ENCODE results near the gene RPS19BP1. TPM values are rescaled to one million over a fixed set of nuclear protein-coding genes. Genes with fewer than 3 reads are reported as not detected.
A peak's percentile ranks its signal among the peaks of the same experiment; 100 is the strongest.
"Not testable (repeated sequence)": the region's sequence is repeated elsewhere in the genome, so short reads cannot be mapped to it uniquely, and the experiment has no call there.

The RPS19BP1 gene
- total RNA-seq, 1 experiment from 2014 or later: 195 TPM

GRCh38 chr22:39534092-39534506 is 1.6 kb upstream of the RPS19BP1 start:
- peak; percentile 49 for DNase-seq (ENCODE audit: low spot score)
- in situ Hi-C loops (cut with HindIII; ENCODE audit: low sequenced_read_pairs): no loop called here

- peak; percentile 59 for DNase-seq (ENCODE audit: low spot score)
- in situ Hi-C loops (cut with HindIII; ENCODE audit: low sequenced_read_pairs): no loop called here
Observed at GRCh38 chr22:39530692-39531331, 1.7 kb downstream of the RPS19BP1 start.

- in situ Hi-C loops (cut with HindIII; ENCODE audit: low sequenced_read_pairs): no loop called here
- no peak for DNase-seq (ENCODE audit: low spot score)
Observed at GRCh38 chr22:39530116-39530515, 2.4 kb downstream of the RPS19BP1 start.

- no peak for DNase-seq (ENCODE audit: low spot score)
- in situ Hi-C loops (cut with HindIII; ENCODE audit: low sequenced_read_pairs): no loop called here
Observed at GRCh38 chr22:39529487-39529851, 3.1 kb downstream of the RPS19BP1 start.

GRCh38 chr22:39528681-39529486 is 3.7 kb downstream of the RPS19BP1 start:
- in situ Hi-C loops (cut with HindIII; ENCODE audit: low sequenced_read_pairs): no loop called here
- DNase-seq (ENCODE audit: low spot score): peak; percentile 93

- peak; percentile 38 for DNase-seq (ENCODE audit: low spot score)
- in situ Hi-C loops (cut with HindIII; ENCODE audit: low sequenced_read_pairs): no loop called here
Observed at GRCh38 chr22:39528080-39528661, 4.4 kb downstream of the RPS19BP1 start.

GRCh38 chr22:39527481-39527961 is 5.0 kb downstream of the RPS19BP1 start:
- in situ Hi-C loops (cut with HindIII; ENCODE audit: low sequenced_read_pairs): no loop called here

GRCh38 chr22:39526736-39527171 is 5.8 kb downstream of the RPS19BP1 start:
- in situ Hi-C loops (cut with HindIII; ENCODE audit: low sequenced_read_pairs): no loop called here
- DNase-seq (ENCODE audit: low spot score): no peak

More at GRCh38 chr22:39527481-39527961, 5.0 kb downstream of the RPS19BP1 start:
- peak; percentile 68 for DNase-seq (ENCODE audit: low spot score)

- in situ Hi-C loops (cut with HindIII; ENCODE audit: low sequenced_read_pairs): no loop called here
- no peak for DNase-seq (ENCODE audit: low spot score)
Observed at GRCh38 chr22:39525658-39525975, 6.9 kb downstream of the RPS19BP1 start.

- DNase-seq (ENCODE audit: low spot score): peak; percentile 47
- in situ Hi-C loops (cut with HindIII; ENCODE audit: low sequenced_read_pairs): no loop called here
Observed at GRCh38 chr22:39524753-39525657, 7.5 kb downstream of the RPS19BP1 start.

GRCh38 chr22:39524089-39524752 is 8.3 kb downstream of the RPS19BP1 start:
- in situ Hi-C loops (cut with HindIII; ENCODE audit: low sequenced_read_pairs): no loop called here
- DNase-seq (ENCODE audit: low spot score): peak; percentile 33

GRCh38 chr22:39522567-39523300 is 9.8 kb downstream of the RPS19BP1 start:
- in situ Hi-C loops (cut with HindIII; ENCODE audit: low sequenced_read_pairs): no loop called here

GRCh38 chr22:39522091-39522490 is 10.5 kb downstream of the RPS19BP1 start:
- in situ Hi-C loops (cut with HindIII; ENCODE audit: low sequenced_read_pairs); DNase-seq (ENCODE audit: low spot score): not testable (repeated sequence)

More at GRCh38 chr22:39522567-39523300, 9.8 kb downstream of the RPS19BP1 start:
- DNase-seq (ENCODE audit: low spot score): peak; percentile 64

GRCh38 chr22:39521106-39521885 is 11.3 kb downstream of the RPS19BP1 start:
- in situ Hi-C loops (cut with HindIII; ENCODE audit: low sequenced_read_pairs): not testable (repeated sequence)
- DNase-seq (ENCODE audit: low spot score): peak; percentile 68

- in situ Hi-C loops (cut with HindIII; ENCODE audit: low sequenced_read_pairs): no loop called here
- DNase-seq (ENCODE audit: low spot score): no peak
Observed at GRCh38 chr22:39520226-39521105, 12.1 kb downstream of the RPS19BP1 start, which contains the start of gene ATF4. ATF4 (plus strand) TSS chr22:39520562; CDS start chr22:39521446, 884 bp downstream.

- in situ Hi-C loops (cut with HindIII; ENCODE audit: low sequenced_read_pairs): no loop called here
Observed at GRCh38 chr22:39519681-39520225, 12.8 kb downstream of the RPS19BP1 start.

More at GRCh38 chr22:39519681-39520225, 12.8 kb downstream of the RPS19BP1 start:
- DNase-seq (ENCODE audit: low spot score): peak; percentile 99
